GM18517 (cell line): ENCODE data around the gene ZDHHC7.

Experiments
- ATAC-seq: cut with Tn5 transposase; IDR thresholded peaks from one replicate; pipeline ENCODE4 v1.9.1; 2021; ENCODE audit warnings: mild to moderate bottlenecking, moderate library complexity; ENCODE audit not compliant: unreplicated experiment

The ZDHHC7 gene

DNA sequence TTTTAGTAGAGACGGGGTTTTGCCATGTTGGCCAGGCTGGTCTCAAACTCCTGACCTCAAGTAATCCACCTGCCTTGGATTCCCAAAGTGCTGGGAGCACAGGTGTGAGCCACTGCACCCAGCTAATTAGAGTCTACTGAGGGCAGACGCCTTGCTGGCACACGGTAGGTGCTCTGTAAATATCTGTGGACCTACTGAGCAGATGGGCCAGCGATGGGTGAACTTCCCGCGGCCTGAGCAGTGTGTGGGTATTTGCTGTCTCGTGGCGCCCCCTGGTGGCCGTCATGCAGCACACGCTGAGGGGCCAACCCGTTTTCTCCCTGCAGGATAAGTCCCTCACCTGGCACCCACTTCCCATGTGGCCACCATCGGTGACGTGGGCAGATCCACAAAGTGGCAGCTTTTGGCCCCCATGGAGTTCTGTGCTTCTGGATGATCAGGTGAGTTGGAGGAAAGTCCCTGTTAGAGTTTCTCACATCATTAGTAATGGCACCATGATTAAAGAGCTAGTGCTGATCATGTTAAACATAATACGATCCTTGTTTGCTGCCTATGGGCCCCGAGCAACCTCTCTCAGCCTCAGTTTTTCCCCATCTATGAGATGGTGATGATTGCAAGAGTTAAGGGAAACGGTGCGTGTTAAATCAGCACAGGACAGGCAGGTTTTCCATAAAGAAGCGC is 40.7 kb downstream of the ZDHHC7 start:
- ATAC-seq, result no peak

DNA sequence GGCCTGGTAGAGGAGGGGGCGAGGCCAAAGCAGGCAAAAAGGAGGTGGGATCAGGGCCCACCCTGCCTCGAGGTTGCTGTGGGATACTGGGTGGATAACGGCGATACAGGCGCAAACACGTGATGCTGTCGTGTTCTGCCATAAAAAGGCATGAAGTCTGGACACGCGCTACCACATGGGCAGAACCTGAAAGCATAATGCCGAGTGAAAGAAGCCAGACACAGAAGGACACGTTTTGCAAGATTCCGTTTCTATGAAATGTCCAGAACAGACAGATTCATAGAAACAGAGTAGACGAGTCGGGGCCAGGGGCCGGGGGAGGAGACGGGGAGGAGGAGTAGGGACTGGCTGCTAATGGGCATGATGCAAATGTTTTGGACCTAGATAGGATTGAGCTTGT is 43.5 kb downstream of the ZDHHC7 start:
- no peak for ATAC-seq

GRCh38 chr16:84965428-84966415 is 45.6 kb downstream of the ZDHHC7 start:
- no peak for ATAC-seq

DNA sequence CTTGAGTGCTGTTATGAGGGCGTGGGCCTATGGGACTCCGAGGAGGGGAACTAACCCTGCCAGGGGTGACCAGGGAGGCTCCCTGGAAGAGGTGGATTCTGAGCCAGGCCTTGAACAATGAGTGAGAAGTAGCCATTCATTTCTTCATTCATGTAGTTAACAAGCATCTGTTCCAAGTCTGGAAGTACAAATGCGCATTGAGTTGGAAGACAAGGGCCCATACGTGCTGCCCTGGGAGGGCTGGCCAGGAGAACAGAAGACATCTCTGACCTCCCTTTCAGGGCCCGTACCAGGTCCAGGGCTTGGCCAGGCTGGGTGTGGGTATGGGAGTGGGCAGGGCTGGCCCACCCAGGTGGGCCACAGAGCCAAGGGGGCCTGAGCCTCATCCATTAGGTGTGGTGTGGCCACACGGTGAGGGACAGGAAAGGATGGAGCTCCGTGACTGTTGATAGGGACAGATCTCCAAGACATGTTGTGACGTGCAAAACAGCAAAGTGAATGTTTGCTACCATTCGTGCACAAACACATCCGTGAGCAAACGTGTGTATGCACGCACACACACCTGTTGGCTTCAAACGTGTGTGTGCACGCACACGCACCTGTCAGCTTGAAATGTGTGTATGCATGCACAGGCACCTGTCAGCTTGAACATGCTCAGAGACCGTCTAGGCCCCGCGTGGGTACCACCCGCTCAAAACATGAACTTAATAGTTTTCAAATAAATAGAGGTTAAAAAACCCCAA is 46.8 kb downstream of the ZDHHC7 start:
- no peak for ATAC-seq

DNA sequence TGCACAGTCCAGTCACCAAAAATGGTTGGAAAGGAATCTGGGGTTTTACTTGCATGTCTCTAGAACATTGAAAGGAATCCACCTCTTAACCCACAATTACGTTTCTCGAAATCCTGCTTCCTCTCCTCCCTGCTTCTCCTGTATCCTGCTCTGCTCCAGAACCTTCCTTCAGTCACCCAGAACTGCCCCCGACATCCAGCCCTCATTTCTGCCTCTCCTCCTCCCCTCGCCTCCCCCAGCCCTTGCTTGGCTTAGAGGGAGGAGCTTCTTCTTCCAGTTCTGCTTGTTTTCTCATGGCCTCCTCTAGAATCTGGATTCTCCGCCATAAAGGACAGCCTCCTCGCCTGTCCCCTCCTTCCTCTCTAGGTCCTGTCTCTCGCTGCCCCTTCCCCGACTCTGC is 48.3 kb downstream of the ZDHHC7 start:
- no peak for ATAC-seq

DNA sequence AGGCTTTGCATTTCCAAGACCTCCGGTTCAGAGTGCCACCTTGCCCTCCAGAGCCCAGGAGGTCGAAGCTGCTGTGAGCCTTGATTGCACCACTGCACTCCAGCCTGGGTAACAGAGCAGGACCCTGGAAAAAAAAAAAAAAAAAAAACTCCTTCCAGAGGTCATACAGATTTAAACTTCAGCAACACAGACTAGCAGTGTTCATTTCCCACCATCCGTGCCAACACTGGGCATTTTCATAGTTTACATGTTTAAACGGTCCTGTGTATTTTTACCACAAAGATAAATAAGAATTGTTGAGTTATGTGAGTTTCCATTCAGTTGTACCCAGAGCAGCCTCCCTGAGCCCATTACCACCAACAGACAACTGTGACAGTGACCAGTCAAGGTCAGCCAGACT is 50.4 kb downstream of the ZDHHC7 start:
- ATAC-seq, result no peak

- ATAC-seq, result no peak
Measured at GRCh38 chr16:84959784-84960417, 51.4 kb downstream of the ZDHHC7 start.

DNA sequence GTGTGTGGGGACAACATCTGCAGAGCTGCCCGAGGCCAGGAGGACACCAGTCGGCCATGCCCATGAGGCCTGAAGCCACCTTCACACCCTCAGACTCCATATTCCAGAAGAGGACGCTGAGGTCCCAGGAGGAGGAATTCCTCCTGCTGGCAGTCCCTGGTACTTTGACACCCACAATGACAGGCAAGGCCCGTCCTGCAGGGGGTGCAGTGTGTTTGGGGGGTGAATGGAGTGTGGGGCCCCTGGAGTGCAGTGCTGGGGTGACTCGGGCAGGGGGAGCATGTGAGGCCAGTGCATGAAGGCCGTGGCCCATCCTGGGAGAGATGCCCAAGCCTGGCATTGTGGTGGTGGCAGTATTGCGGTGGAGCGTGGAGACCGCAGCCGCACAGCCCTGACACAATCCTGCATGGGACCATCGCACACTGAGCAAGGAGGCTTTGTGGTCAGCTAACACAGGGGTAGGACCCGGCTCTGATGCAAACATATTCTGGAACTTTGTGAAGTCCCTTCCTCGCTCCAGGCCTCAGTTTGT is 52.2 kb downstream of the ZDHHC7 start:
- no peak for ATAC-seq

DNA sequence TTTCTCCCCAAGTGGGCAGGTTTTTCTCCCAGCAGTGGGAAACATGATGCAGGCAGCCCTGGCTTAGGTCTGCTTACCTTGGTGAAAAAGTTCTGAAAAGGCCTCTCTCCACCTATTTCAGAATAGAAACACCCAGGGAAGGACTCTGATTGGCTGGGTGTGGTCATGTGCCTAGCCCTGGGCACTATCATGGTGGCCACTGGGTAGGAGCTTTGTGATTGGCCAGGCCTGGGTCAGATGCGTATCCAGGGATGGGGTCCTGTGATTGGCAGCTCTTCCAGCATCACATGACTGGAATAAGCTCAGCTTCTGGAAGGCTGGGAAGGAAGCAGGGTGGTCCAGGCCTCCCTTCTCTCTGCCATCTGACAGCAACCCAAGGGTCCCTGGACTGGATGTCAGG is 53.5 kb downstream of the ZDHHC7 start:
- ATAC-seq, result no peak

DNA sequence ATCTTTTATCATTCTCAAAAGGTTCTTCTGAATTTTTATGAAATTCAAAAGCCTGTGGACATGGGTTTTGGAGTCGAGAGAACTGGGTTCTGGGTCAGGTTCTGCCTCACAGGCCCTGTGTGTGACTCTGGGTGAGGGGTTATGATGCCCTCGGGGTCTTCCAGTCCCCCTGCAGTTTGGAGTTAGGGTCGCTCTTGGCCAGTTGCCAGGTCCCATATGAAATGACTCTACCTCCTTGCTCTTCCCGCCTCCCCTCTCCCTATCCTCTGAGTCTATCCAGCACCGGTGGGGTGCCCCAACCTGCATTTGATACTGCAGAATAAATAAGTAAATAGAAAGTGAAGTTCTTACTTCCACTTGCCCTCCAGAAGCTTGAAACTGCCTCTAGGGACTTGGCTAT is 54.1 kb downstream of the ZDHHC7 start:
- ATAC-seq, result no peak

DNA sequence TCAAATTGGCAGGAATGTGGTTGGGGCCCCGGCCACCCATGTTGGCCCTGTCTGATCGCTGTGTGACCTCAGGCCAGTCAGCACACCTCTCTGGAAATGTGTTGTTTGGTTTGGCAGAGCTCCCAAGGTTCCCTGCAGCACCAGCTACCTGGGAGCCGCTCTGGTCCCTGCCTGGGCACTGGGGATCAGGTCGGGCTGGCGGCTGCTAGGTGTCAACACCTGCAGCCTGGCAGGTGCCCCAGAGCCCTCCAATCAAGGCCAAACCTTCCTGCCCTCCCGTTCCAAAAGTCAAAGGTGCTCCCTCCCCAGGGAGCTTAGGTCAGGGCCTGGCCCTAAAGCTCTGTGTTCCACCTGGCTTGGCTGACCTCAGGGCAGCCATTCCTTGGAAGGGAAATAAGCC is 55.9 kb downstream of the ZDHHC7 start:
- no peak for ATAC-seq

- ATAC-seq, result no peak
Measured at GRCh38 chr16:84953190-84953746, 58.1 kb downstream of the ZDHHC7 start.

DNA sequence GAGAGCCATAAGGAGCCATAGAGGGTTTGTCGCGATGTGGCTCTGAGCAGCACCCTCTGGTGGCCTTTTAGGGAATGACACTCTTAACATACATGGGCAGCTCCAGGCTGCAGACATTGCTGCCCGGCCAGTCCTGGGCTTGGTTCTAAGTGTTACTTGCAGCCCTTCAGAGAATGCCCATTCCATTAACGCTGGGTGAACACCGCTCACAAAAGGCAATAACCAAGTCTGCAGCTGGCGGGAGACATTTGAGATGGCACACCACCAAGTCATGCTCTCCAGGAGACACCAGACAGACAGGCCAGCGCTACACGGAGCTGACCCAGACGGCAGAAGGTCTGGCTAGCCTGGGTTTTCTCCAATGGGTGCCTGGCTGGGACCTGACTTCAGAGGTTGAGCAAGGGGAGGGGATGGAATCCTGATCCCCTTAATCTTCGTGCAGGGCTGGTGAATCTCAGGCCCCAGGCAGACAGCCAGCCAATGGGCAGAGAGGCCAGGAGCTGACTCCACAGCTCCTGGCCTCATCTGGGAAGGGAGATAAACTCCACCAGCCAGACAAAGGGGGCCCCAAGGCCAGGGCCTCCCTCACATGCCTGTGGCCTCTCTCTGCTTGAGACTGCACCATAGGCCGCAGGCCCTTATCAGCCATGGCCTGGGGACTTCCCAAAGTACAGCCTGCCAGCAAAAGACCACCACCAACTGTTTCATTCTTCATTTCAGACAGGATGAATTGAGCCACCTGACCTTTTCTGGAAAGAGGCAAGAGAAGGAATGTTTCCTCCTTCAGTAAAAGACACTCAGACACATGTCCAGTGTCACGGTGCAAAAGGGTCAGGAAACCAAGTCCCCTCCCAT is 58.8 kb downstream of the ZDHHC7 start:
- no peak for ATAC-seq

DNA sequence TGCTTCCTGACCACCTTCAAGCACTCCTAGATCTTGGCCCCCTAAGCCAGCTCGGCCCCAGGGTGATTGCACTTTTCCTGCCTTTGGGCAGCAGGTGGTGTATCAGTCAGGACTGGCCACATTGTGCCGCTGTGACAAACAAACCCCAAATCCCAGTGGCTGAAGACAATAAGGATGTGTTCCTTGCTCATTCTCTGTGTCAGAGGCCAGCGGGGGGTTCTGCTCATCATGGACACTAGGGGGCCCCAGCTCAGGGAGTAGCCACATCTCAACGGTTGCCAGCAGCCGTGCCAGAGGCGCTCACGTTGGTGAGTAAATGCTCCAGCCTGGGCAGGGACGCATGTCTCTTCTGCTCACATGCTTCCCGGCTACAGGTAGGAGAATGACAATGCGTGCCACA is 60.4 kb downstream of the ZDHHC7 start:
- no peak for ATAC-seq

DNA sequence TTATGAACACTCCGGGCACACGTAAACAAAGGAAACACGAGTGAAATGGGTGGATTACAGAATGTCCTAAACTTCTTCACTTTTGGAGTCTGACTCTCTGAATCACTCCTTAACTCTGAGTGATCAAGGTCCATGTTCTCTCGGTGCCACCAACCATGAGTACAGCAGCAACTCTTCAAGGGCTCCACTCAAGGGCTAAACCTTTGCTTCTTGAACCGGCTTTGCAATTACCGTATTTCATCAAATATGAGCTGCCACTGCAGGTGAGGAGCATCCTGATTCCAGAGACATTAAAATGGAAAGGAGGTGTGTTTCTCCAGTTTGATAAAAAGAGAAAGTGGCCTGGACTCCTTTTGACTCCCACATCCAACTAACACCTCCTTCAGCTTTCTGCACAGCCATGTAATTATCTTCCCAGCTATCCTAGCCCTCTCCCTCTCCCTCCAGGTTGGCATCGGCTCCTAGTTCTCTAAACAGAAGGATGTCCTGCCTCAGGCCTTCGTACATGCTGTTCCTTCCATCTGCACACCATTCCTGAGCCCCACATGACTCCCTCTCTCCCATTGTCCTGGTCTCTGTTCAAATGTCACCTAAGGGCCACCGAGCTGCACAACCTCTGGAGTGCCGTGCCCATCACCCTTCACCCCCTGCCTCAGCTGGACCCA is 61.4 kb downstream of the ZDHHC7 start:
- no peak for ATAC-seq

GRCh38 chr16:84948851-84949610 is 62.3 kb downstream of the ZDHHC7 start:
- no peak for ATAC-seq

DNA sequence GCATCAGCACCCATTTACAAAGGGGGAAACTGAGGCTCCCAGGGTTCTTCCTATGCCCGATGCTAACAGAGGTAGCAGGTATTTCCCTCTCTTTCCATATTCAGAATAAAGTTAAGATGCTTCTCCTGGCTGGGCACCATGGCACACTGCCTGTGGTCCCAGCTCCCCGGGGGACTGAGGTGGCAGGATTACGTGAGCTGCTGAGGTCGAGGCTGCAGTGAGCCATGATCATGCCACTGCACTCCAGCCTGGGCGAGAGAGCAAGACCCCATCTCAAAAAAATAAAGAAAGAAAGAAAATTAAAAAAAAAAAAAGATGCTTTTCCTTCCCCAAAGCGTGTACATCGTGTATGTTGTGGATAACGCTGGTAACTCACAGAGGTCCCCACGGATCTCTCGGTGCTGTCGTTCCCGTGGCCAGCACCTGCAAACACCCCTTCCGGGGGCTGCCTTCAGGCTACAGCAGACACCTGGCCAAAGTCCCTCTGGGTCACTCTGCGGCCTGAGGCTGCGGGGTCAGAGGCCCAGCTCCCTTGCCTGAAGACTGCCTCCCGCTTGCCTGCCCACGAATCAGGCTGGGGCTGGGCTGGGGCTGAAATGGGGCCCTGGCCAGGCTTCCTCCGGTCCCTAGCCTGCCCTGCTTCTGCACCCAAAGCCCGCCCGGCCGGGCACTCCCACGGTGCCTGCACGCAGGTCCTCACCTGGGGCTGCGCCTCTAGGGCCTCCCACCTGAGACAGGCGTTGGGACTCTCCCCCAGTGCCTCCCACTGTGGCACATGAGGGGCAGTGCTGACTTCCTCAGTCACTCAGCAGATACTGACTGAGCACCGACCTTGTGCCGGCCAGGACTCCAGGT is 63.1 kb downstream of the ZDHHC7 start:
- no peak for ATAC-seq
